Kidney glomerular epithelial cell (primary cell): ENCODE data around the gene ZNF343.
"Not testable (repeated sequence)": the region's sequence is repeated elsewhere in the genome, so short reads cannot be mapped to it uniquely, and the experiment has no call there.

ENCODE experiments used
- DNase-seq: peaks from one replicate; lab custom pipeline; 2025; lab: John Stamatoyannopoulos, UW

ZNF343 gene

GRCh38 chr20:2508631-2509467 lies at the start of gene ZNF343:
Gene ZNF343, minus strand, starts transcription at chr20:2508915. Its CDS starts 15,020 bp downstream, at chr20:2493895.
- DNase-seq = peak; percentile 86

DNA sequence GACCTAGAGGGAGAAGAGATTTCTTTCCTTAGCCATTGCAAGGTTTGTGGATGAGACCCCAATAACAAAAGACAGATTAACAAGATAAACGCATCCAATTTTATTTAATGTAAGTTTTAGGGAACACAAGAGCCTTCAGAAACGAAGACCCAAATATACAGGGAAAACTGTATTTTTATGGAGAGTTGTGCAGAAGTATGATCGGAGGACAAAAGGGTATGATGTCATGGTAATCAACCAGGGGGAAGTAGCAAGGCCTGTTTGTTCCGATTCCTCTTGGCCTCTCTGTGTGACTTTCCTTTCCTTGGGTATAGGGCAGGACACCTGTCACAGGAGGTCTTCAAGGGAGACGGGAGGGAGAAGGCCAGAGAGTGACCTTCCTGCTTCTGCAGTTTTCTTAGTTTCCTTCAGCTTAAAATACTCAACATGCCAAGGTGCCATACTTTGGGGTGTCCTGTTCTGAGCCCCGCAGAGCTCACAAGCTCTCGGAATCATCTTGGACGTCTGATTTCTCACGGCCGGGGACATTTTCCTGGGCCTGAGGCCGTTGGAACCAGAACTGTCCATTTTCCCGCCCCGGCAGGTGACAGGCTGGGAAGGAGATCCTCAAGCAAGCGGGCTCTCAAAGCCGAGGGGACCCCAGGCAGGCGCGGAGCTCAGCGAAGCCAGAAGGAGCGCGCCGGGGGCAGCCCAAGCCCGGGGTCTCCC lies 49.3 kb upstream of the ZNF343 start:
- DNase-seq = no peak

DNA sequence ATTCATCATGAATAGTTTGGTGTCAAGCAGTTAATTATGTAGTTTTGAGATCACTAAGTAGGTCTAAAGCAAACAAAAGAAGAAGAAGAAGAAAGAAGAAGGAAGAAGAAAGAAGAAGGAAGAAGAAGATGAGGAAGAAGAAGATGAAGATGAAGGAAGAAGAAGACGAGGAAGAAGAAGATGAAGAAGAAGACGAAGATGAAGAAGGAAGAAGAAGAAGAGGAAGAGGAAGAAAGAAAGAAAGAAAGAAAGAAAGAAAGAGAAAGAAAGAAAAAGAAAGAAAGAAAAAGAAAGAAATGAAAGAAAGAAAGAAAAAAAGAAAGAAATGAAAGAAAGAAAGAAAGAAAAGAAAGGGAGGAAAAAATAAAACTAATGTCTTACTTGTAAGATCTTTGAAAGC lies 36.9 kb upstream of the ZNF343 start:
- no peak for DNase-seq

GRCh38 chr20:2544211-2544610 lies 35.5 kb upstream of the ZNF343 start:
- no peak for DNase-seq

DNA sequence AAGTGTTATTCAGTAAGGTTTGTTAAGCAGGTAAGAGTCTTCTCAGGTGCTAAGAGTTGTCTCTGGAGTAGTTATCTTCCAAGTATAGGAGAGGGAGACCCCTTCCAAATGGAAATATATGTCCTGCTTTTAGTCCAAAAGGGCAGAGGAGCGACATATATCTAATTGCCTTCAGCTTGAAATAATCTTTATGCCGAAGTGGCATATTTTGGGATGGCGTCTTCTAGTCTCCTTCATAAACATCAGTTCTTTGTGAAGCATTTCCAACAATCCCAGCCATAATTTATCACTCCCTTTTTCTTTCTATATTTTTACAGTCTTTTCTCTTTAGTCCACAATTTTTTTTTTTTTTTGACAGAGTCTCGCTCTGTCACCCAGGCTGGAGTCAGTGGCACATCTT lies 33.6 kb upstream of the ZNF343 start:
- no peak for DNase-seq

DNA sequence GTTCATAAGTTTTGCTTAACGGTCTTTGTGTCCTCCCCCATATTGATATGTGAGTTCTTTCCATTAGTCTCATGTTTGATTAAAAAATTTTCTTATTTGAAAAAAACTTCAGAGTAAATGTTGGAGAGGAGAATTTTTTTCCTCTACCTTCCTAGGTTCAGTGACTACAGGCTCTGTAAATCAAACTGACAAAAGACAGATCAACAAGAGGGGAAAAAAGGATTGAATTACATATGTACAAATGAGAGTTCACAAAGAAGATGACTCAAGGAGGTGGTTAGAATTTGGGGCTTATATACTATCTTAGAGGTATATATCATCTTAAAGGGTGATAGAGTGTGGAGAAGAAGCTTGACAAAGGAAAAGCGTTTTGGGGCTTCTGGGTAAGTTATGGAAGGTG lies 33.2 kb upstream of the ZNF343 start:
- no peak for DNase-seq

GRCh38 chr20:2538931-2539720 lies 30.4 kb upstream of the ZNF343 start:
- no peak for DNase-seq

DNA sequence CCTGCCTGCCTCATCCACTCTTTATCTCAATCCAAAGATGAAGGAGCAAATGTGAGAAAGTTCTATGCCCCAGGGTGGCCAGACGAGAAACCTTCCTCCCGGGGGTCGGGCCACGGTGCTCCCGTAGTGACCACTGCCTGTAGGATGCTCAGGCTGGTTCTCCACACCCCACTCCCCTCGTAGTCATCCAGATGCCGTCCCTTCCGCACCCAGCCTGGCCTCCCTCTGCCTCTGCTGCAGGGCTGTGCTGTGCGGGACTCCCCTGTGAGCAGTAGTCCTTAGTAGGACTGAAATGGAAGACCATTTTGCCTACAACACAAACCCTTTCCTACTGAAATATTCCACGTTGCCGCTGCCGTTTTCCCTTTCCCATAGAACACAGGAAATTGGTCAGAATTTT lies 29.6 kb upstream of the ZNF343 start:
- DNase-seq = no peak

DNA sequence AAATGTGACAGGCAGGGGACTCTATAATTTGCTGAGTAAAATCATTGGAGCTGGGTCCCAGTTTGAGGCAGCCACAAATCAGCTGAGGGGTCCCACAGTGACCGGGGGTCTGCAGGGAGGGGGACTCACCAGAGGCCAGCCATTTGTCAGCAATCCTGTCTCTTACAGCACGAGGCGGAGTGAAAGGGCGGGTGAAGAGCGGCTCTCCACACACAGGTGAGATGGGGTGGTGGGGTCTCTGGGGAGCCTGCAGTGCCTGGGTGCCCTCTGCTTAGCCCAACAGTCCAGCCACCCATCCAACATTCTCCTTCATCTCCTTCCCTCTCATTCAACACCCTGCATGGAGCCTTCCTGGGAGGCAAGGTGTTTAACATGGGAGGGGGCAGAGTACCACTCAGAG lies 28.4 kb upstream of the ZNF343 start:
- DNase-seq = no peak

DNA sequence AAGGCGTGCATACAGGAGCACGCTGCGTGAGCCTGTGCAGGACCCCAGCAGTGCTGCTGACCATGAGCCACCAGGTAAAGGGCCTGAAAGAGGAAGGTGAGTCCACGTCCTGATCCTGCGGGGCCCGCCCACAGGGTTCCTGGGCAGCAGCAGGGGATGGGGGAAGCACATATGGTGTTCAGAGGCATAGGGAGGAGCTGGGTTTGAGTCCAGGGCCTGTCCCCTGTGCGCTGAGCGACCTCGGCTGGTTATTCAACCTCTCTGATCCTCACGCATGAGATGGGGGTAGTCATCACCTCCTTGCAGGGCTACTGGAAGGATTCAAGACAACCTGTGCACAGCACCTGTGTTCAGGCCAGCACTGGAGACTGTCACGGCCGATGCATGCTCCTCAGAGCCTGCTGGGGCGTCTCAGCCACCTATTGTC lies 27.9 kb upstream of the ZNF343 start, which contains the start of gene TMC2:
Gene TMC2, plus strand, starts transcription at position 14 of the 427 bp plus-strand sequence. Its CDS starts 49 bp downstream, at position 63.
- DNase-seq = no peak

GRCh38 chr20:2535711-2536559 lies 27.2 kb upstream of the ZNF343 start:
- no peak for DNase-seq

GRCh38 chr20:2533118-2533517 lies 24.4 kb upstream of the ZNF343 start:
- no peak for DNase-seq

DNA sequence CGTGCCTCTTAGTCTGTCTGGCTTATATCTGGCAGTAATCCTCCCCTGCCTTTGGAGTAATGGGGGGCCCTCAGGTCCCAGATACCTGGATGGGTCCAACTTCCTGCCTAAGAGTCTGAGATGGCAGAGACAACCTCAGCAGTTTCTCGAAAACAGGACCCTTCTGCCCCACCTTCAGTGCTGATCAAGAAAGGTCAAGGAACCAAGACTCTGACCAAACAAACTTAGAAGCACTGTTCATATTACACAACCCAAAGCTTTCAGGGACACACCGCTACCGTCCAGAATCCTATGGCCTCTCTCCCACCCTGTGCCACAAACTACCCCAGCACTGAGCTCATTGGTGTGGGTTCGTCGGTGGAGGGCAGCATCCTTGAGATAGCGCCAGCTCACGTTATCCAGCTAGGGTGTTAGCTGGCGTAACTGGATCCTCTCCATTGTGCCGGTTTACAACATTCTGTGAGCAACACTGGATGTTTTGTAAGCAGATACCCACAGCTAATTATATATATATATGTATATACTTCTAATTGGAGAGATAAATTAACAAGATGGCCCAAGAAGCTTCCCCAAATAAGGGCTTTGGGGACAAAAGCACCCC lies 20.1 kb upstream of the ZNF343 start:
- no peak for DNase-seq

DNA sequence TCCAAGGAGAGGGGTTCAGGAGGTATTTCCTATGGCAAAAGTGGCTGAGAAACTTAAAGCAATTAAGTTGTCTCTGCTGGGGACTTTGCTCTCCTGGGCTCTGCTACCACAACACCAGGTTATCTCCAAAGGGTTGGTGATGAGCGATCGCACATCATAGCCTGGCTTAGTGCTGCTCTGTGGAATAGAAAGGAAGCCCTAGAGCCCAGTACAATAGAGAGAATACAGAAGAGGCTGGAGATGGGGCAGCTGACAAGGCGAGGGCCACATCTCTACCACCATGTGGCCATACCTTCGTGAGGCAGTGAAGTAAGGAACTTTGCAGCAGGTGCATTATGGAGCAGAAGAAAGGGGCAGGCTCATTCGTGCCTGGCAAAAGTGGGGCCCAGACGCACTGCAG lies 19.0 kb upstream of the ZNF343 start:
- DNase-seq = no peak

GRCh38 chr20:2526218-2526583 lies 17.5 kb upstream of the ZNF343 start:
- DNase-seq = not testable (repeated sequence)

GRCh38 chr20:2524709-2525506 lies 16.2 kb upstream of the ZNF343 start:
- no peak for DNase-seq

- peak; percentile 32 for DNase-seq
Measured at GRCh38 chr20:2523919-2524708, 15.4 kb upstream of the ZNF343 start.

- DNase-seq = not testable (repeated sequence)
Measured at GRCh38 chr20:2522826-2523429, 14.2 kb upstream of the ZNF343 start.
